Activated T-helper 1 cell treated with Interleukin-2 at 50 U/mL for 16 hours (primary cell): Measurements from ENCODE around the gene KCNK10.

Experiments
- DNase-seq: peaks from one replicate; pipeline ENCODE4 v3.0.0-alpha.2; 2020; ENCODE audit warnings: low read depth

KCNK10 gene

DNA sequence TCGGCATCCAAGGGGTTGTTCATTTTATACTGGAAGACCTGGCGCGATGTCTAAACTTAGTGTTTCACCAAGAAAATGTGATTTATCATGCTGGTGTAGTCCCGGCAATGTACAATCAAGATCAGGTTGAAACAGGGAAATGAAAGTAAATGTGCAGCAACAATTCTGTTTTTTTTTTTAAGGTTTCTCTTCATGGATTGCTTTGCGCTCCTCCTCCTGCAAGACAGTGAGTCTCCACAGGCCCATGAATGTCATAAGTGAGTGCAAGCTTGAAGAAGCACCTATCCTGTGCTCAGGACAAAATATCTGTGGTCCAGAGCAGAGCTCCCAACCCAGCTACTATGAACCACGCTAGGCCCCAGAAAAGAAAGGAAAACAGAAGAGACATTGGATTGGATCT is 143.4 kb downstream of the KCNK10 start:
- DNase-seq = no peak

DNA sequence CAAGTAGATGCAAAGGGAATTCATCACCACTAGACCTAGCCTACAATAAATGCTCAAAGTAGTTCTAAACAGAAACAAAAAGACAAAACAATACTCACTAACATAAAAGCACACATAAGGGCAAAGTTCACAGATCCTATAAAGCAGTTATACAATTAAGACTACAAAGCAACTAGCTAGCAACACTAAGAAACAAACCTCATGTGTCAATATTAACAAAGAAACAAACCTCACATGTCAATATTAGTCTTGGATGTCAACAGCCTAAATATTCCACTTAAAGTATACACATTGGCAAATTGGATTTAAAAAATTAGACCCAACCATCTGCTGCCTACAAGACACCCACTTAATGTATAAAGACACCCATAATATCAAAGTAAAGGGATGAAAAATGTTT is 152.7 kb downstream of the KCNK10 start:
- no peak for DNase-seq

DNA sequence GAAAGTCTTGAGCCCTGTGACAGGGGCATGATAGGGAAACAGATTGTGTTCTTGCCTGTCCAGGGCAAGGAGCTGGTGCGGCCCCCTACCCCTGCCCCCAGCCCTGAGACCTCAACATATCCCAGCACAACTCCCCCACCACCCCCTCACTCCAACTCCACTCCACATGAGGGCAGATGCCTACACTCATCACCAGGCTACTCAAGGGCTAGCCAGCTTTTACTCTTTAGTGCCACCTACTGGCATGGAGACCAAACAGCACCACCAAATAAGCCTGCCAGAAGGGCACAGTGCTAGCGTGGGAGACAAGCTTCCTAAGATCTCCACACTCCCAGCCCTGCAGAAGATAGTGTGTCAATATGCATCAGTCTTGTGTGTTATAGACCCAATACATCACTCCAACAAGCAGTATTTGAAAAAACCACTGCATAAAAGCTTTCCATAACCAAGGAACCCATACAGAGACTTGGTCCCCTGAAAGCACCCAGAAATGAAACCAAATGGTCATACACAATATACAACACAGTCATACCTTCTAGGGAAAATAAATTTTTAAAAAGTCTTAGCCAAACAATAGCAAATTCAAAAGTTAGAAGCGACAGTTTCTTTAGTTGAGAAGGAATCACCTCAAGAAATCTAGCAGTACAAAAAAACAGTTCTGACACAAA is 154.4 kb downstream of the KCNK10 start:
- DNase-seq = peak; percentile 19

DNA sequence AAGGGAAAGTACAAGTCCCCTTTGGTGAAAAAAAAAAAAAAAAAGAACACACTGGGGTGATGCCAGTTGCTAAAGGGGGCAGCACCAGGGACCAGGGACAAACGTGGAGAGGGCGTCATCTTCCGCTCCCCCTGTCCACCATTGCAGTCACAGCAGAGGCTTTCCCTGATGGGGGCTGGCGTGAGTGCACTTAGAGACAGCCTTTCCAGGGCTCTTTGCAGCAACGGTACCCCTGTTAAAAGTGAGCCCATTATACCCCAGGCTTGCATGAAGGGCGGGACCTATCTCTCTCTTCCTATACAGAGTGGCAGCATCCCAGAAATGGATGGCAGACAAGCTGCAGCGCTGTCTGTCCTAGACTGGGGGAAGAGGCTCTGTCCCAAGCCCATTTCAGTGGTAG is 155.0 kb downstream of the KCNK10 start:
- no peak for DNase-seq

DNA sequence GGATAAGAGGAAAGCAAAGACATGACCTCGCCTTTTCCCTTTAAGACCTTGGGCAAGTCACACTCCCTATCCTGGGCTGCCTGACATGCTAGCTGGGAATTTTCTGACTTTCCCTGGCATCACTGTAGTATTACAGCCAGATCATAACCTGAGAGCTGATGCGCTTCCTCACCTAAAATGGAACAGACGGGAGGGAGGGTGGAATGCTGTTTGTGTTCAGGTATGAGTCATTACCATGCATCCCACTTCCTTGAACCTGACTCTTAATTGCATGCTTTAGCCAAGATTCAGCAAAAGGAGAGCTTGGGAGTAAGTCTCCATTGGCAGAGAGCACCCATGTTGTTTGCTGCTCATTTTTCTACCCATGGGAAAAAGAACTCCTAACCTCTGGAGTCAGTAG is 156.5 kb downstream of the KCNK10 start:
- no peak for DNase-seq

DNA sequence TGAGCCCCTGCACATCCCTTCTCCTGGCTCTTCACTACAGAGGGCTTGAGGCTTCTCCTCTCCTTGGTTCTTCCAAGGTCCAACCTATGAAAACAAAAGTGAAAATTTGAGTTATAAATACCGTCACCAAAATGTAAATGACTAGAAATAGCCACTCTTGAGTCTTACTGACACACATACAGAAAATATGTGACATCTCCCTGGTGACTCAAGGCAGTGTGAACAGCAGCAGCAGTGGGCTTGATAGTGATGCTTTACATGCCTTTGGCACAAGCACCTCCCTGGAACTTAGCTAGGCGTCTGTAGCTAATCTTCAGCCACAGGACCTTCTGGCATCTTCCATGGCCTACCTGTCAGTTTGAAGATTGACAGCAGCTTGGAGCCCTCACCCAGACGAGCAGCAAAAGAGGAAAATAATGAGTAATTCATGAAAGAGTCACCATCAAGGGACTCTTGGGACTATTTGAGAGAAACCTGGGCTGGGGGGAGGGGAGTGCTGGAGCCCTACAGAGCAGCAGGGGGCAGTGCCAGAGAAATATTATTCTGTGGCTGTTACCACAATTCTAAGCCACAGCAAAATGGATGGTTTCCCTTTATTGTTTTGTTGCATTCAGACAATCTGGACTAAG is 158.0 kb downstream of the KCNK10 start:
- DNase-seq = no peak

DNA sequence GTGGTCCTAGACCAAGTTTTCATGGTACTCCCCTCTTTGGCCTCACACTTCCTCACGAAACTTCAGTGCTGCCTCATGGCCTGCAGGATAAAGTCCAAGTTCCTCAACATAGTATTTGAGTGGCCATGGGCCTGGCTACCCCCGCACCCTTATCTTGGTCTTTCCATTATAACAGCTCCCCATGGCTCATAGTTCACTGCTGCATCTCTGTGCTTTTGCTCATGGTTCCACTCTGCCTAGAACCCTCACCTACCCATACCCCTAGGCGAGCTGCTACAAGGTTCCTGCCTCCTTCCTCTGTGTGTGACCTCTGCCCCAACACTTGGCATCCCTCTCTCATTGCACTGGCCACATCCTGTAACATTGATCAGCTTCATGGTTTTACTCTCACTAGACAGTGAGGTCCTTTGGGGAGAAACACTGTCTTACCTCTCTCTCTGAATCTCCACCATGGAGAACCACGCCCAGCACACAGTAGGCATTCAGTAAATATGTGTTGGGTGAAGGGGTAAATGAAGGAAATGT is 159.3 kb downstream of the KCNK10 start:
- no peak for DNase-seq

DNA sequence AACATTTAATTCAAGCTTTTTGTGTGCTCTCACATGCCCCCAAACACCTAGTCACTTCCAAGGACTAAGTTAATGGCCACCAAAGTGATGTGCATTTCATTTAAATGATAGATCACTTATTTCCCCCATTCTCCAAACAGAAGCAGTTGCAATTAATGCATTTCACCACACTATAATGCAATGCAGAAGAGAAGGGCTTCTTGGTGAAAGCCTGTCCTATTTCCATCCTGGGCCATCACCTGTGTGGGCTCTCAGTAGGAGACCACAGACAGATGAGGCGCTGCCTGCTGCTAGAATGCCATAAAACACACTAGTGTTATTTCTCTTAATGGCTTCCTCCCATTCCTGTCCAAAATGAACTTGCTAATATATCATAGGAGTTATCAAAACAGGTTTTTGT is 166.9 kb downstream of the KCNK10 start:
- DNase-seq = no peak

DNA sequence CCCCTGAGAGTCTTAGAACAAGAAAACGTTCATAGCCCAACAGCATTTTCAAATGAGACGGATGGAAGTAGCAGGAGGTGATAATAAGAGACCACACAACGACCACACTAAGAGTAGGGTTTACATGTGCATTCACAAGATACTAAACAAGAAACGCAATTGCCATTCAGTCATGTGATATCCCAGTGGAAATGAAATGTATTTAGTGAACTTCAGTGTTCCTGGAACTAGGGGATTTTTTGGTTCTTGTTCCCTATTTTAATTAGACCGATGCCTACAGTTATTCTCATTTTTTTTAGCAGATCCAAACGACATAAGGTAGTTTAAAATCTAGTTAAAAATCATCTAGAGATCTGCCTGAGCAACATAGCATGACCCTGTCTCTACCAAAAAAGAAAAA is 168.1 kb downstream of the KCNK10 start:
- DNase-seq = no peak

DNA sequence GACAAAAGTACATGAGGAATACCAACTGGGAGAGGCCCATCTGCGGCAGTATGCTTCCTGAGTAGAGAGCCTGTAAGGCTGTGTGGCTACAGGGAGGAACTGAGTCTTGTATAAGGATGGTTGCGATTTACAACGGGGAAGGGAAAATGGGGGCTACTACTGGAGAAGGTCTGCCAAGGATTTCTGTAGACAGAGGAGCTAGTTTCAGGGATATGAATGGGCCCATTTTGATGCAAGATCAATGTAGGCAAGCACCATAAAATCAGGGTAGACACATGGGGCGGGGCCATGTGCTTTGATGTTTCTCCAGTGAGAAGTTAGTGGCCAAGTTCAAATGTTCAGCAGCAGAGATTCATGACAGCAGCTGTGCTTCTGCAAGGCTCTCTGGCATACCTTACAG is 168.7 kb downstream of the KCNK10 start:
- DNase-seq = no peak

DNA sequence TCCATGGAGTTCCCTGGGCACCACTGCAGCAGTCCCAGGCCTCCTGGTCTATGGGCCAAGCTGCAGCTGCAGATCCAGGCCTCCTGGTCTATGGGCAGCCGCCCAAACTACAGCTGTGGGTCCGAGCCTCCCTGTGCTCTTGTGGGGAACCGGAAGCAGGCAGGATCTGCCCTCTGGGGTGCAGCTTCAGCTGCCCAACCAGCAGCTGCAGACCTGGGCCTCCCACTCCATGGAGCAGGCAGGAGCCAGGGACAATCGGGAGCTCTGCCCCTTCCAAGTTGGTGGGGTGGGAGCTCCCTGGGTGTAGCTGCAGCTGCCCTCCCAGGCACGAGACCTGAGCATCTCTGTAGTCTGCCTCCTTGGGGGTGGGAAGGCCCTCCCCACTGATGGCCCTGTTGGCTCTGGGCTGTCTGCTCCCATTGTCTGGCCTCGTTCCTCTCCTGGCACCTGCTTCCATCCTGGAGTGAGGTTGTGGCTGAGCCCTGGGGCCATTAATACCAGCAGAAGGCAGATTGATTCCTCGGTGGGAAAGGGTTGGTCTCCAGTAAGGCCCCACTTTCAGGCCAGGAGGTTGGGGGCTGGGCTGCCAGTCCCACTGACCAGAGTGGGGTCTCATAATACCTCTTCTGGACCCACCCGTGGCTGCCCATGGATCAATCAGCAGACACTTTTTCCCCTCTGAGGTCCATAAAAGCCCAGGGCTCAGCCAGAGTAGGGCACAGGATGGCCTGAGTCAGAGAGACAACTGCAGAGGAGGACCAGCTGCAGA is 176.0 kb downstream of the KCNK10 start:
- DNase-seq = no peak

DNA sequence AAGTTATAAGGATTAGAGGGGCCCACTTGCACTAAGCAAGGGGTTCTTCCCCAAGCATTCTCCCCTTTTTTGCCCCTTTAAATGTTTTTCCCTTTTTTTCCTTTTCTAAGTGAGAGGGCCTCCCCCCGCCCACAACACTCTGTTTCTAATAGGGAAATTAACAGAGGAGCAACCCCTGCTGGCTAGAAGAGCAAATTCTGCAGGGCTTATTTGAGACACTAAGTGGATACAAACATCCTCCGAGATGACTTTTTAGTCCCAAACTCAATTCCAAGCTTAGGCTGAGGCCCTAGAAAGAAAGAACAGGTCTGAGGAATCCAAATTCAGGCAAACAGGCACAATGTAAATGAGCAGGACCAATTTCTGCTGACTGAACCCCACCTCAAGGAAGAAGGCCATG is 179.3 kb downstream of the KCNK10 start:
- DNase-seq = no peak

DNA sequence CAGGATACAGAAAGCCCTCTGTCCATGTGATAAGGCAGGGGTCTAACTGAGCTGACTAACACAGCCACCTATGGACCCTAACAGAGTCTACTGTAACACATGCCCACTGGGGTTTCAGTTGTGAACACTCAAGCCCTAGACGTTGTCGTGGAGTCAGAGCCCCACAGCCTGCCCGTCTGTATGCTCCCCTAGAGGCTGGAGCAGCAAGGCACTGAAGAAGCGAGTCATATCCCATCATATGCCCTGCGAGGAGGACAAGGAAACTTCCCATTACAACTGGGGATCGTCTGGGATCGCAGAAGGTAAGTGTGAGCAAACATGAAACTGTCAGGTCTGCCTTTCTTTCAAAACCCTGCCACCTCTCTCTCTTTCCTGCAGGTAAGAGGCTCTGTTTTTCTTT is 180.1 kb downstream of the KCNK10 start:
- no peak for DNase-seq

DNA sequence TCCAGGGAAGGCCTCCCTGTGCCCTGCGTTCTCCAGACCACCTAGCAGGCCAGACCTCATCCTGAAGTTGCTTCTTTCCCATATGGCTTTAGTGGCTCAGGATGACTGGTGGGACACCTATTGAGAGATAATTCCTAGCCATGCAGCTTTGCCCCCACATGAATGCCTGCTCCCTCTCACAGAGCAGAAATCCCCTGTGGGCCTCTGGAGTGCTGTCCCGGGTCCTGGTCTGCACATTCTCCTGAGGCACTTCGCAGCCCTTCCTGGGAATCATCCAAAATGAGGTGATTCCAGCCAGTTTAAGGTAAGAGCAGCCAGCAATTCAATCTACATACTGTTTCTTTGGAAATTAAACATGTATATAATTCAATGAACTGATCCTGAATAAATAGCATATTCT is 182.2 kb downstream of the KCNK10 start:
- DNase-seq = no peak

DNA sequence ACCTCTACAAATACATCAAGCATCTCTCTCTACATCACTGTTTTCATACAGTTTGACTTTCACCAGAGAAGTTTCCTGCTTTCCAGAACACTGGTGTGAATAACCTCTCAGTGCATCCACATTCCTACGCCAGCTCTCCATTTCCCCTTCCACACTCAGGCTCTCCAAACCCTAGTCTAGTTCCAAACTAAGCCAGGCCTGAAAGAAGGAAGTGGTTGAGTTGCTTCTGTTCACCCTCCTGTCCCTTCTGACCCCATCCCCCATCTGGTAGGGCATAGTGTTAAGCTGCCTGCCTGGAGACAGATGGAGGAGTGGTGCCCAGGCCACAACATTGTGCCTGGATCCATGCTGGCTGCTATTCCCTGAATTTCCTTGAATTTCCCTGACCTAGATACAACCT is 185.7 kb downstream of the KCNK10 start:
- DNase-seq = no peak
